Neuronal stem cell (in vitro differentiated cells): Measurements from ENCODE around the gene NPY4R2.
A peak's percentile ranks its signal among the peaks of the same experiment; 100 is the strongest.
"Not testable (repeated sequence)": the region's sequence is repeated elsewhere in the genome, so short reads cannot be mapped to it uniquely, and the experiment has no call there.

Source experiments
- DNase-seq: peaks from one replicate; pipeline ENCODE4 v3.0.0-alpha.2; 2013; ENCODE audit warnings: low spot score
- H2AFZ ChIP-seq: one replicate; pipeline ENCODE4 v1.6.1; 2013; ENCODE audit warnings: mild to moderate bottlenecking, low read length, inconsistent platforms
- H2AK5ac ChIP-seq: 2 replicates; pipeline ENCODE4 v1.6.1; 2013; ENCODE audit warnings: low read depth, mild to moderate bottlenecking, inconsistent platforms, low read length, moderate library complexity, mixed read lengths
- H2BK120ac ChIP-seq: 2 replicates; pipeline ENCODE4 v1.6.1; 2013; ENCODE audit warnings: low read depth, mild to moderate bottlenecking, inconsistent platforms, low read length, moderate library complexity, mixed read lengths
- H2BK12ac ChIP-seq: one replicate; pipeline ENCODE4 v1.6.1; 2013; ENCODE audit warnings: low read length, inconsistent platforms
- H2BK15ac ChIP-seq: 2 replicates; pipeline ENCODE4 v1.6.1; 2013; ENCODE audit warnings: mild to moderate bottlenecking, low read length, inconsistent platforms, mixed read lengths
- H2BK5ac ChIP-seq: one replicate; pipeline ENCODE4 v1.6.1; 2013; ENCODE audit warnings: inconsistent platforms, mild to moderate bottlenecking, low read length, moderate library complexity
- H3K14ac ChIP-seq: one replicate; pipeline ENCODE4 v1.6.1; 2013; ENCODE audit warnings: low read length, inconsistent platforms
- H3K18ac ChIP-seq: 2 replicates; pipeline ENCODE4 v1.6.1; 2013; ENCODE audit warnings: low read length, inconsistent platforms
- H3K23ac ChIP-seq: 2 replicates; pipeline ENCODE4 v1.6.1; 2013; ENCODE audit warnings: low read depth, mild to moderate bottlenecking, mixed read lengths, low read length, inconsistent platforms; ENCODE audit not compliant: poor library complexity
- H3K27ac ChIP-seq: replicated peaks from 3 replicates; pipeline ENCODE4 v1.5.1; 2013; ENCODE audit warnings: low read length, inconsistent platforms
- H3K27me3 ChIP-seq, 3 experiments: 2 replicates each; pipeline ENCODE4 v1.6.1; 2013; ENCODE audit warnings: low read length in 3 of 3, mild to moderate bottlenecking in 2 of 3, inconsistent platforms in 1 of 3, low read depth in 1 of 3, mixed read lengths in 1 of 3, moderate library complexity in 1 of 3; ENCODE audit not compliant: control insufficient read depth in 3 of 3, insufficient read depth in 3 of 3
- H3K36me3 ChIP-seq, 2 donors: replicated peaks in 1 of 2; 2 replicates each; pipeline ENCODE4 v1.6.1; 2013; ENCODE audit warnings: low read length in 2 of 2; ENCODE audit not compliant: control insufficient read depth in 2 of 2, insufficient read depth in 2 of 2
- H3K4ac ChIP-seq: 2 replicates; pipeline ENCODE4 v1.6.1; 2013; ENCODE audit warnings: inconsistent platforms, mild to moderate bottlenecking, low read length, moderate library complexity
- H3K4me1 ChIP-seq, 2 donors: 1 replicate in 1 of 2; 2 replicates in 1 of 2; pipeline ENCODE4 v1.6.1; 2013; ENCODE audit warnings: low read length in 2 of 2, low read depth in 1 of 2; ENCODE audit not compliant: control insufficient read depth in 2 of 2, insufficient read depth in 1 of 2
- H3K4me2 ChIP-seq: one replicate; pipeline ENCODE4 v1.6.1; 2013; ENCODE audit warnings: mild to moderate bottlenecking, low read length, inconsistent platforms; ENCODE audit not compliant: insufficient read depth, poor library complexity, severe bottlenecking
- H3K4me3 ChIP-seq, 2 donors: 2 replicates each; pipeline ENCODE4 v1.5.1; 2013; ENCODE audit warnings: low read length in 2 of 2, mild to moderate bottlenecking in 2 of 2, inconsistent platforms in 1 of 2, moderate library complexity in 1 of 2
- H3K79me1 ChIP-seq: one replicate; pipeline ENCODE4 v1.6.1; 2013; ENCODE audit warnings: low read depth, mild to moderate bottlenecking, inconsistent platforms, low read length, moderate library complexity
- H3K9ac ChIP-seq: one replicate; pipeline ENCODE4 v1.6.1; 2013; ENCODE audit warnings: mild to moderate bottlenecking, low read depth, low read length, inconsistent platforms; ENCODE audit not compliant: poor library complexity
- H3K9me3 ChIP-seq, 2 donors: replicated peaks in 1 of 2; 2 replicates each; pipeline versions ENCODE3 to v1.6.1; 2013; ENCODE audit warnings: low read length in 2 of 2, mild to moderate bottlenecking in 2 of 2, inconsistent platforms in 1 of 2, low read depth in 1 of 2, mixed read lengths in 1 of 2, moderate library complexity in 1 of 2; ENCODE audit not compliant: control insufficient read depth in 2 of 2, insufficient read depth in 1 of 2
- H4K8ac ChIP-seq: one replicate; pipeline ENCODE4 v1.6.1; 2013; ENCODE audit warnings: low read depth, mild to moderate bottlenecking, inconsistent platforms, low read length, moderate library complexity
- H4K91ac ChIP-seq: one replicate; pipeline ENCODE4 v1.6.1; 2013; ENCODE audit warnings: low read length, low read depth, mild to moderate bottlenecking, inconsistent platforms; ENCODE audit not compliant: poor library complexity
- WGBS, 2 donors: extraction: QIAGEN DNeasy Blood & Tissue Kit; methylation state at CpG; one replicate each; pipeline ENCODE4 v1.1.7; 2013; ENCODE audit warnings: missing lambda C conversion rate in 2 of 2, mixed read lengths in 1 of 2; ENCODE audit not compliant: insufficient read length in 2 of 2, insufficient replicate concordance in 1 of 2; ENCODE audit errors: extremely low coverage in 2 of 2; 5-methylcytosine and 5-hydroxymethylcytosine counted together

The NPY4R2 gene

GRCh38 chr10:47890737-47891136 lies 27.7 kb upstream of the NPY4R2 start:
- H3K9me3 ChIP-seq, H3K14ac ChIP-seq, H4K91ac ChIP-seq, H3K18ac ChIP-seq, H3K9ac ChIP-seq, H3K4me3 ChIP-seq, H3K4ac ChIP-seq, H2AK5ac ChIP-seq, H2BK15ac ChIP-seq, H2BK12ac ChIP-seq, H2AFZ ChIP-seq, H3K27ac ChIP-seq, H3K79me1 ChIP-seq, H3K27me3 ChIP-seq, H3K23ac ChIP-seq, H2BK5ac ChIP-seq, H4K8ac ChIP-seq, H3K4me1 ChIP-seq, H3K36me3 ChIP-seq, H2BK120ac ChIP-seq, DNase-seq, H3K4me2 ChIP-seq: not testable (repeated sequence)

DNA sequence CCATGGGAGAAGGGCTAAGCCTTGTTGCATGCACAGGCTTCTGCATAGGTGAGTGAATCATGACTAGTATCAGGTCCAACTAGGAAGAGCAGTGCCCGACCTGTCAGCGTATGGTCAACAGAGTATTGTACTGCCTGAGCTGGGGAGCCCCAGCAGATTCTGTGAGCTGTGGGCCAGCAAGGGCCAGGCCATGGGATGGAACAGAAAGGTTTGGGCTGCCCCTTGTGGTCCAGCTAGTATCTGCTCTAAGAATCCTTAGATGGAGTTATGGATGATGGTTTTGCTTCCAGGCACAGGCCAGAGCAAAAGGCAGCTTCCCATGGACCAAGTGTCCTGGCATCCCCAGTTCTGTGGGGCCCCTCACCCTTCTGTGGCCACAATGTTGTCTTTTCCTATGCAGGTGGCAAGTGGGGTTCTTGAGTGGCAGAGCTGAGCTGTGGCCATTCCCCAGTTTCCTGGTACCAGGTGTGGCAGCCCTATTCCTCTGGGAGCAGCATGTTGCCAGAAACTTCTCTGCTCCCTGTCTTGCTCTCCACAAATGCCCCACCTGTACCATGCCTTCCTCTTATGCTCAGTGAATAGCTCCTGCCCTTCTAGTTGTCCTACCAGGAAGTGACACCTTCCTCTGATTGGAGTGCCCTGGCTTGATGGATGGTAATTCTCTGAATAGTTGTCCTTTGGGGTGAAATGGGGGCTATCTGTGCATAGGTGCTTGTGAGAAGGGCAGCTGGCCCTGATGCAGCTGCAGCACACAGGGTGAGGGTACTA lies 25.8 kb upstream of the NPY4R2 start:
- not testable (repeated sequence) for DNase-seq, H3K27me3 ChIP-seq, H3K27ac ChIP-seq, H2AFZ ChIP-seq, H3K9ac ChIP-seq, H2BK15ac ChIP-seq, H3K4me2 ChIP-seq, H3K23ac ChIP-seq, H3K14ac ChIP-seq, H3K79me1 ChIP-seq, H3K4me1 ChIP-seq, H2BK120ac ChIP-seq, H3K18ac ChIP-seq, H2BK5ac ChIP-seq, H4K91ac ChIP-seq, H3K36me3 ChIP-seq, H3K9me3 ChIP-seq, H3K4ac ChIP-seq, H2AK5ac ChIP-seq, H4K8ac ChIP-seq, H3K4me3 ChIP-seq, H2BK12ac ChIP-seq
- WGBS, 2 donors, result no CpG with 5 or more reads among the region's 2 CpGs

DNA sequence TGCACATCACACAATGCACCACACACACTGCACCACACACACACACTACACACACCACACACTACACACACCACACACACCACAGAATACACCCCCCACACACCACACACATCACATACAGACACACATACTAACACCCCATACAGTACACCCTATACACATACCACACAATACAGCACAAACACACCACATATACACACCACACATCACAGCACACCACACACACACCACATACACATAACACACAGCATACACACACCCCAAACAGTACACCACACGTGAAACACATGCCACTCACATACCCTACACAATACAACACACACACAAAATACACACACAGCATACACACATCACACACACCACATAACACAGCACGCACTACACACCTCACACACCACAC lies 23.9 kb upstream of the NPY4R2 start:
- not testable (repeated sequence) for H3K14ac ChIP-seq, H3K36me3 ChIP-seq, H2BK15ac ChIP-seq, H3K9me3 ChIP-seq, DNase-seq, H3K79me1 ChIP-seq, H4K91ac ChIP-seq, H2BK120ac ChIP-seq, H3K18ac ChIP-seq, H3K27ac ChIP-seq, H3K23ac ChIP-seq, H3K4ac ChIP-seq, H3K4me2 ChIP-seq, H2AK5ac ChIP-seq, H3K27me3 ChIP-seq, H4K8ac ChIP-seq, H3K4me1 ChIP-seq, H2BK5ac ChIP-seq, H2AFZ ChIP-seq
- Histone ChIP-seq H2BK12ac (peak overlapping the region; percentile 84), H3K4me3 (peak overlapping the region in 1 of 2 donors; percentile 61), H3K9ac (peak overlapping the region; percentile 77)
- no CpG with 5 or more reads among the region's 2 CpGs for WGBS, 2 donors

- not testable (repeated sequence) for H3K23ac ChIP-seq, H3K27ac ChIP-seq, H3K14ac ChIP-seq, H2AFZ ChIP-seq, H2BK15ac ChIP-seq, H2BK12ac ChIP-seq, H3K4me2 ChIP-seq, H4K91ac ChIP-seq, H3K9me3 ChIP-seq, H3K4me1 ChIP-seq, H2BK5ac ChIP-seq, H2AK5ac ChIP-seq, H4K8ac ChIP-seq, DNase-seq, H2BK120ac ChIP-seq, H3K79me1 ChIP-seq, H3K36me3 ChIP-seq, H3K4ac ChIP-seq, H3K4me3 ChIP-seq, H3K27me3 ChIP-seq, H3K9ac ChIP-seq, H3K18ac ChIP-seq
- no CpG with 5 or more reads among the region's 2 CpGs for WGBS, 2 donors
Observed at GRCh38 chr10:47897813-47898212, 20.6 kb upstream of the NPY4R2 start.
